ENCODE measurements around the gene HDAC4.

HDAC4 gene

DNA sequence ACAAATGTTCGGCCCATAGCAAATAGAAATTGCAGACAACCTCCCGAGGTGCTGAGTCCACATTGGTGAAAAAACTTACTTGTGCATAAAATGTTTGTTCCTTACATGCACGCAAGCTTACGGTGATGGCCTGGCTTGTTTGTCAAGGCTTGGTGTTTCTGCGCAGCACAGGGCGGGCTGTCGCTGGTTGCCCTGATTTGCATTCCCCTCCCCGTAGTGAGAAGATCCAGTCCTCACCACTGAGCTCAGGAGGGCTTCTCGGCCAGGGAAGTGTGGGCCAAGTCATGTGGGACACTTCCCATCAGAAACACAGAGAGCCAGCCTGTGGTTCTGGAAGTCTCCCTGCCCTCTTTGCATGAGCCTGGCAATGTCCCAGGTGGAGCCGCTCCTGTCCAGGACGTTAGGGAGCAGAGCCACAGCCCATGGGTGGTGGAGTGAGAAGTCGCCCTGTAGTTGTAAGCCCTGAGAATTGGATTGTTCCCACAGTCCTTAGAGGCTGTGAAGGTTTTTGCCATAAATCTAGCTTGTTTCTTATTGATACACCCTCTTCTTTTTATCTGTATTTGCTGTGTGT is 400.2 kb downstream of the HDAC4 start:
- intact Hi-C loops (cut with DNase I) = no loop called here
- peak in 1 of 10 donors; percentile 54 for DNase-seq

DNA sequence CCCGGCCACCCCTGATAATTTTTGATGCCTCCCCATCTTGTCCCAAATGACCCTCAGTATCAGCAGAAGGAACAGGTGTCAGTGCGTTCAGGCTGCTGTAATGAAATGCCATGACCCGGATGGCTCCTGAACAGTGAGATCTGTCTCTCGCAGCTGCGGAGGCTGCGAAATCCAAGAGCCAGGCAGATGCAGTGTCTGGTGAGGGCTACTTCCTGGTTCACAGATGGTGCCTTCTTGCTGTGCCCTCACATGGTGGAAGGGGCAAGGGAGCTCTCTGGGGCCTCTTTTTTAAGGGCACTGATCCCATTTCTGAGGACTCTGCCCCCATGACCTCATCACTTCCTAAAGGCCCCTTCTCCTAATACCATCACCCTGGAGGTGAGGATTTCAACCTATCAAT is 400.7 kb downstream of the HDAC4 start:
- DNase-seq = peak in 1 of 10 donors; percentile 47
- intact Hi-C loops (cut with DNase I) = no loop called here

DNA sequence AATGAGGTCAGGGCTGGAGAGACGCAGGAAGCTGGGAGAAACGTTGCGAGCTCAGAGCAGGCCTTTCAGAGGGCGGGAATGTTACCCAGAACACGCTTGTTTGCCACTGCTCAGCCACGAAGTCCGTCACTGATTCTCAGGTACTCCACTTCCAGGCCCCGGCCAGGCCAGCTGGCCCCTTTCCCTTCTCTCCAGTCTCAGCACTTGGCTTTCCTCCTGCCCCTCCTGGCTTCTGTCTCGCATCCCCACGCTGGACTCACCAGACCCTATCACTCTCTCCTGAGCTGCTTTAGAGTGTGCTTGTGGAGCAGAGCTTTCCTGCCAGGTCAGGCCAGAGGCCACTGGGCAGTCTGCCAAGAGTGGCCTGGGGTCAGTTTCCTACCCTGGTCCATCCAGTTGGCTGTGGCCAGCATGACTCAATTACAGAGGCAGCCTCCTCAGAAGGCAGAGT is 401.5 kb downstream of the HDAC4 start:
- intact Hi-C loops (cut with DNase I) = no loop called here

DNA sequence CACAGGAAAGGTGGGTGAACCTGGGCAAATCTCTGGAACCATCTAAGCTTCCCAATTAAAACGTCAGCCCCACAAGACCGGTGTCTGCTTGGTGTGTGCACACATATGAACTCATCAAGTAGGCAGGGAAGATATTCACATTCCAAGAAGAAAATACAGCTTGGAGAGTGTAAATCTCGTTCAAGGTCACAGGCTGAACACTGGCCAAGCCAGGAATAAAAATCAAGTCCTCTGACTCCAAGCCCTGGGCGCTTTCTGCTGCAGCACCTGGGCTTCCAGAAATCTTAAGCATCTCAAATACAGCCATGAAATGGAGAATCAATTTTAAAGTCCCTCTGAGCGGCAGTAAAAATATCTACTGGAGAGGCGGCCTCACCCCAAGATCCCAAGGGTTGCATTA is 402.0 kb downstream of the HDAC4 start:
- intact Hi-C loops (cut with DNase I) = no loop called here
- no peak for DNase-seq

More for the DNA sequence above, 401.5 kb downstream of the HDAC4 start:
- peak in 1 of 10 donors; percentile 68 for DNase-seq
